ENCODE data around the gene TRAPPC12.

The TRAPPC12 gene

GRCh38 chr2:3463944-3464343 is 84.5 kb downstream of the TRAPPC12 start:
- no peak overlapping the region for H3K27ac ChIP-seq
- H3K36me3 ChIP-seq: peaks cover 11% of the 10 kb centered on the region
- H3K9me3 ChIP-seq (ENCODE audit: severe bottlenecking): no peaks in the 10 kb centered on the region
- TF ChIP-seq, protein P1, sequence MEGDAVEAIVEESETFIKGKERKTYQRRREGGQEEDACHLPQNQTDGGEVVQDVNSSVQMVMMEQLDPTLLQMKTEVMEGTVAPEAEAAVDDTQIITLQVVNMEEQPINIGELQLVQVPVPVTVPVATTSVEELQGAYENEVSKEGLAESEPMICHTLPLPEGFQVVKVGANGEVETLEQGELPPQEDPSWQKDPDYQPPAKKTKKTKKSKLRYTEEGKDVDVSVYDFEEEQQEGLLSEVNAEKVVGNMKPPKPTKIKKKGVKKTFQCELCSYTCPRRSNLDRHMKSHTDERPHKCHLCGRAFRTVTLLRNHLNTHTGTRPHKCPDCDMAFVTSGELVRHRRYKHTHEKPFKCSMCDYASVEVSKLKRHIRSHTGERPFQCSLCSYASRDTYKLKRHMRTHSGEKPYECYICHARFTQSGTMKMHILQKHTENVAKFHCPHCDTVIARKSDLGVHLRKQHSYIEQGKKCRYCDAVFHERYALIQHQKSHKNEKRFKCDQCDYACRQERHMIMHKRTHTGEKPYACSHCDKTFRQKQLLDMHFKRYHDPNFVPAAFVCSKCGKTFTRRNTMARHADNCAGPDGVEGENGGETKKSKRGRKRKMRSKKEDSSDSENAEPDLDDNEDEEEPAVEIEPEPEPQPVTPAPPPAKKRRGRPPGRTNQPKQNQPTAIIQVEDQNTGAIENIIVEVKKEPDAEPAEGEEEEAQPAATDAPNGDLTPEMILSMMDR (IDR thresholded peaks at IDR 0.05; ENCODE audit: low read depth, low read length): no peak
- no peaks in the 10 kb centered on the region for H3K27me3 ChIP-seq (ENCODE audit: insufficient read depth, low read depth, severe bottlenecking)
- H3K4me3 ChIP-seq (ENCODE audit: low read depth, low read length): no peak overlapping the region
- no peak for DNase-seq

GRCh38 chr2:3464401-3465005 is 85.0 kb downstream of the TRAPPC12 start:
- DNase-seq: no peak

DNA sequence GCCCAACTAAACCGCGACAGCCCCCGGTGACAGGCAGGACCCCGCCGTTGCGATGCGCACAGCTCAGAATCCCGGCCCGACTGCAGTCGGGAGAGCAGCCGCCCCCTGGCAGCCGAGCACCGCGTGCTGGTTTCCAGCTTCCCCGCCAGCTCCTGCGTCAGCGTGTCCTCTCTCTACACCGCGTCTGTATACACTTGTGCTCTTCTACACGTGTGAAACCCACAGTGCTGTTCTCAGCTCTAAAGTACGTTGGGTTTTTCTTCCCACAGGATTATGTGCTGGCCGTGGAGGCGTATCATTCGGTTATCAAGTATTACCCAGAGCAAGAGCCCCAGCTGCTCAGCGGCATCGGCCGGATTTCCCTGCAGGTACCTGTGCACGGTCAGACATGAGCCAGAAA is 85.8 kb downstream of the TRAPPC12 start:
- Histone ChIP-seq H3K27me3 (ENCODE audit: insufficient read depth, low read depth, severe bottlenecking) (no peaks in the 10 kb centered on the region), H3K4me3 (ENCODE audit: low read depth, low read length) (no peak overlapping the region), H3K9me3 (ENCODE audit: severe bottlenecking) (no peaks in the 10 kb centered on the region), H3K27ac (no peak overlapping the region), H3K36me3 (peaks cover 12% of the 10 kb centered on the region)
- no peak for DNase-seq
- TF ChIP-seq, protein P1 (IDR thresholded peaks at IDR 0.05; ENCODE audit: low read depth, low read length): no peak

More at GRCh38 chr2:3464401-3465005, 85.0 kb downstream of the TRAPPC12 start:
- Histone ChIP-seq H3K36me3 (peaks cover 11% of the 10 kb centered on the region), H3K4me3 (ENCODE audit: low read depth, low read length) (no peak overlapping the region), H3K27me3 (ENCODE audit: insufficient read depth, low read depth, severe bottlenecking) (no peaks in the 10 kb centered on the region), H3K27ac (no peak overlapping the region), H3K9me3 (ENCODE audit: severe bottlenecking) (no peaks in the 10 kb centered on the region)
- TF ChIP-seq, protein P1 (IDR thresholded peaks at IDR 0.05; ENCODE audit: low read depth, low read length): no peak

DNA sequence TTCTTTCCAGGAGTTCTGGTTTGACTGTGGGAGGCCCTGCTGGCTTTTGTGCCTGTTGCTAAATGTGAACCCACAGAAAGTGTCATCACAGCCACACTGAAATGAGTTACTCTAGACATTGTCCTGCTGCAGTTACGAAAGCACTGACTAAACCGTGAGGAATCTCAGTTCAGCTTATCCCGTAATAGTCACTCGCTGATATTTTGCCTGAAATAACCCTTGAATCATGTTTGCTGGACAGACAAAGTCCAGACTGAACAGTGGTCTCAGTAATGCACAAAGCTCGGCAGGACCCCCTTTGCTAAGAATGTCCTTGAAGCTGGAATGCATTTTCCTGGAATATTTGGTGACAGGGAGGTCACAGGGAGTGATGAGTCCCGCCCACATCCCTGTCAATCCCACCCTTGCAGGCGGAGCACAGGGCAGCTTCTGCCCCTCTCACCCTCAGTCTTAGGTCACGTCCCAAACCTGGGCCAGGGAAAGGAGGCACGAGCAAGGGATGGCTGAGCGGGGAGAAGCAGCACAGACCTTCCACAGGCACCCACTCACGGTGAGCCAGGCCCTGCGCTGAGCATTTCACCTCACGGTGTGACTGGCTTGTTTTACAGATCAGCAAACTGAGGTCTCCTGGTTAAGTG is 86.5 kb downstream of the TRAPPC12 start:
- TF ChIP-seq, protein P1 (IDR thresholded peaks at IDR 0.05; ENCODE audit: low read depth, low read length): no peak
- no peak for DNase-seq
- H3K36me3 ChIP-seq: peaks cover 15% of the 10 kb centered on the region

DNA sequence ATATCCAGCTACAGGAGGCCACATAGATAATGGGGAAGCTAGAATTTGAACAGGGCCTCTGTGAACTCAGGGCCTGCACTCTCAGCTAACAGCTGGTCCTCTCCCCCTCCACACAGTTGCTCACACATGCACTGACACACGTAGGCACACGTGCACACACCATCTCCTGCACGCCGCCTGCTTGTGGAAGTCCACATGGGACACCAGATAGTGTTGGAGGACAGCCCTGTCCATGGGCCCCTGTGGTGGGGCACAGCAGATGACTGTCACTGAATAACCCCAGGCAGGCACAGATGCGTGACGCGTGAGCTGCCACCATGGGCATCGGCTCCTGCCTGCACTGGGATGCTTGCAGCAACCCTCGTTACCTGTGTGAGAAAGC is 87.0 kb downstream of the TRAPPC12 start:
- DNase-seq: no peak
- H3K27me3 ChIP-seq (ENCODE audit: insufficient read depth, low read depth, severe bottlenecking): no peaks in the 10 kb centered on the region
- H3K36me3 ChIP-seq: peaks cover 15% of the 10 kb centered on the region
- no peak overlapping the region for H3K4me3 ChIP-seq (ENCODE audit: low read depth, low read length)
- H3K9me3 ChIP-seq (ENCODE audit: severe bottlenecking): no peaks in the 10 kb centered on the region
- H3K27ac ChIP-seq: no peak overlapping the region
- TF ChIP-seq, protein P1 (IDR thresholded peaks at IDR 0.05; ENCODE audit: low read depth, low read length): no peak

More for the DNA sequence above, 86.5 kb downstream of the TRAPPC12 start:
- Histone ChIP-seq H3K27ac (no peak overlapping the region), H3K27me3 (ENCODE audit: insufficient read depth, low read depth, severe bottlenecking) (no peaks in the 10 kb centered on the region), H3K9me3 (ENCODE audit: severe bottlenecking) (no peaks in the 10 kb centered on the region), H3K4me3 (ENCODE audit: low read depth, low read length) (no peak overlapping the region)

All from WERI-Rb-1 (cell line).